NB4 (cell line): Measurements from ENCODE around the gene C2CD5.

ENCODE experiments used
- MAX ChIP-seq: IDR thresholded peaks from 2 replicates; pipeline ENCODE4 v1.6.1; 2011; ENCODE audit warnings: low read depth, low read length
- POLR2A ChIP-seq: IDR thresholded peaks from 2 replicates; pipeline ENCODE4 v1.6.1; 2011; ENCODE audit warnings: mild to moderate bottlenecking; ENCODE audit not compliant: insufficient read length; ENCODE audit errors: extremely low read depth
- TF ChIP-seq, protein P1 (sequence below): IDR thresholded peaks from one replicate; pipeline ENCODE4 v1.5.1; 2012; ENCODE audit warnings: low read depth, low read length

- TF ChIP-seq, protein P1, sequence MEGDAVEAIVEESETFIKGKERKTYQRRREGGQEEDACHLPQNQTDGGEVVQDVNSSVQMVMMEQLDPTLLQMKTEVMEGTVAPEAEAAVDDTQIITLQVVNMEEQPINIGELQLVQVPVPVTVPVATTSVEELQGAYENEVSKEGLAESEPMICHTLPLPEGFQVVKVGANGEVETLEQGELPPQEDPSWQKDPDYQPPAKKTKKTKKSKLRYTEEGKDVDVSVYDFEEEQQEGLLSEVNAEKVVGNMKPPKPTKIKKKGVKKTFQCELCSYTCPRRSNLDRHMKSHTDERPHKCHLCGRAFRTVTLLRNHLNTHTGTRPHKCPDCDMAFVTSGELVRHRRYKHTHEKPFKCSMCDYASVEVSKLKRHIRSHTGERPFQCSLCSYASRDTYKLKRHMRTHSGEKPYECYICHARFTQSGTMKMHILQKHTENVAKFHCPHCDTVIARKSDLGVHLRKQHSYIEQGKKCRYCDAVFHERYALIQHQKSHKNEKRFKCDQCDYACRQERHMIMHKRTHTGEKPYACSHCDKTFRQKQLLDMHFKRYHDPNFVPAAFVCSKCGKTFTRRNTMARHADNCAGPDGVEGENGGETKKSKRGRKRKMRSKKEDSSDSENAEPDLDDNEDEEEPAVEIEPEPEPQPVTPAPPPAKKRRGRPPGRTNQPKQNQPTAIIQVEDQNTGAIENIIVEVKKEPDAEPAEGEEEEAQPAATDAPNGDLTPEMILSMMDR, result no peak
- TF ChIP-seq MAX (no peak), POLR2A (no peak)
Measured at GRCh38 chr12:22531205-22531604, 13.1 kb downstream of the C2CD5 start.
